ENCODE measurements around the gene NPDC1.
A peak's percentile ranks its signal among the peaks of the same experiment; 100 is the strongest.
"Not testable (repeated sequence)": the region's sequence is repeated elsewhere in the genome, so short reads cannot be mapped to it uniquely, and the experiment has no call there.

The NPDC1 gene

GRCh38 chr9:137065336-137065967 is 19.5 kb upstream of the NPDC1 start:
- Mint-ChIP-seq H3K27ac (no peak overlapping the region), H3K27me3 (peaks cover 2% of the 10 kb centered on the region), H3K36me3 (no peaks in the 10 kb centered on the region), H3K4me1 (peaks cover 8% of the 10 kb centered on the region), H3K4me3 (no peak overlapping the region), H3K9me3 (no peaks in the 10 kb centered on the region)

- Mint-ChIP-seq H3K27me3 (peaks cover 2% of the 10 kb centered on the region), H3K27ac (no peak overlapping the region), H3K4me3 (no peak overlapping the region), H3K36me3 (no peaks in the 10 kb centered on the region), H3K4me1 (peaks cover 8% of the 10 kb centered on the region), H3K9me3 (no peaks in the 10 kb centered on the region)
These were observed 18.8 kb upstream of the NPDC1 start for GRCh38 chr9:137064880-137065164.

GRCh38 chr9:137064027-137064879 is 18.3 kb upstream of the NPDC1 start:
- H3K4me1 Mint-ChIP-seq, result peaks cover 8% of the 10 kb centered on the region
- no peak overlapping the region for H3K27ac Mint-ChIP-seq
- no peak overlapping the region for H3K4me3 Mint-ChIP-seq
- no peaks in the 10 kb centered on the region for H3K9me3 Mint-ChIP-seq
- H3K27me3 Mint-ChIP-seq, result peaks cover 2% of the 10 kb centered on the region
- no peaks in the 10 kb centered on the region for H3K36me3 Mint-ChIP-seq

GRCh38 chr9:137063311-137064026 is 17.5 kb upstream of the NPDC1 start:
- no peaks in the 10 kb centered on the region for H3K36me3 Mint-ChIP-seq
- H3K4me1 Mint-ChIP-seq, result peaks cover 8% of the 10 kb centered on the region
- peaks cover 2% of the 10 kb centered on the region for H3K27me3 Mint-ChIP-seq
- no peak overlapping the region for H3K27ac Mint-ChIP-seq
- H3K4me3 Mint-ChIP-seq, result no peak overlapping the region
- no peaks in the 10 kb centered on the region for H3K9me3 Mint-ChIP-seq

- not testable (repeated sequence) for H3K4me1 Mint-ChIP-seq, H3K9me3 Mint-ChIP-seq, H3K36me3 Mint-ChIP-seq, H3K4me3 Mint-ChIP-seq, H3K27me3 Mint-ChIP-seq, H3K27ac Mint-ChIP-seq
These were observed 16.8 kb upstream of the NPDC1 start for GRCh38 chr9:137062798-137063197.

- Mint-ChIP-seq H3K9me3 (no peaks in the 10 kb centered on the region), H3K4me1 (peaks cover 4% of the 10 kb centered on the region), H3K27ac (no peak overlapping the region), H3K27me3 (no peaks in the 10 kb centered on the region), H3K36me3 (no peaks in the 10 kb centered on the region), H3K4me3 (no peak overlapping the region)
These were observed 16.4 kb upstream of the NPDC1 start for GRCh38 chr9:137062384-137062783.

- Mint-ChIP-seq H3K4me1 (no peaks in the 10 kb centered on the region), H3K27ac (no peak overlapping the region), H3K9me3 (no peaks in the 10 kb centered on the region), H3K36me3 (no peaks in the 10 kb centered on the region), H3K4me3 (no peak overlapping the region), H3K27me3 (no peaks in the 10 kb centered on the region)
These were observed 12.7 kb upstream of the NPDC1 start for GRCh38 chr9:137058521-137059234.

GRCh38 chr9:137057545-137057944 is 11.6 kb upstream of the NPDC1 start:
- no peak overlapping the region for H3K27ac Mint-ChIP-seq
- H3K27me3 Mint-ChIP-seq, result no peaks in the 10 kb centered on the region
- no peaks in the 10 kb centered on the region for H3K9me3 Mint-ChIP-seq
- H3K4me1 Mint-ChIP-seq, result no peaks in the 10 kb centered on the region
- no peaks in the 10 kb centered on the region for H3K36me3 Mint-ChIP-seq
- H3K4me3 Mint-ChIP-seq, result no peak overlapping the region

- Mint-ChIP-seq H3K27me3 (peaks cover under 1% of the 10 kb centered on the region), H3K27ac (no peak overlapping the region), H3K4me3 (no peak overlapping the region), H3K36me3 (no peaks in the 10 kb centered on the region), H3K9me3 (no peaks in the 10 kb centered on the region), H3K4me1 (no peaks in the 10 kb centered on the region)
These were observed 10.9 kb upstream of the NPDC1 start for GRCh38 chr9:137056739-137057415.

- Mint-ChIP-seq H3K4me3 (no peak overlapping the region), H3K9me3 (no peaks in the 10 kb centered on the region), H3K27ac (peak overlapping the region; percentile 72), H3K36me3 (no peaks in the 10 kb centered on the region), H3K27me3 (peaks cover 1% of the 10 kb centered on the region), H3K4me1 (no peaks in the 10 kb centered on the region)
These were observed 9.7 kb upstream of the NPDC1 start for GRCh38 chr9:137055385-137056364.

GRCh38 chr9:137054932-137055384 is 9.0 kb upstream of the NPDC1 start:
- no peak overlapping the region for H3K27ac Mint-ChIP-seq
- H3K27me3 Mint-ChIP-seq, result peaks cover 1% of the 10 kb centered on the region
- no peaks in the 10 kb centered on the region for H3K36me3 Mint-ChIP-seq
- no peaks in the 10 kb centered on the region for H3K4me1 Mint-ChIP-seq
- no peak overlapping the region for H3K4me3 Mint-ChIP-seq
- H3K9me3 Mint-ChIP-seq, result no peaks in the 10 kb centered on the region

GRCh38 chr9:137053944-137054931 is 8.3 kb upstream of the NPDC1 start, which contains the start of gene ENTPD2:
Gene ENTPD2 (minus strand): TSS chr9:137054061. CDS start chr9:137053997, 64 bp downstream.
- no peak within 1 kb of the TSS for H3K4me3 Mint-ChIP-seq
- peaks cover 7% of the 10 kb centered on the region for H3K27me3 Mint-ChIP-seq
- H3K27ac Mint-ChIP-seq, result peak within 1 kb of the TSS; percentile 59
- no peaks in the 10 kb centered on the region for H3K36me3 Mint-ChIP-seq
- peaks cover 4% of the 10 kb centered on the region for H3K4me1 Mint-ChIP-seq
- no peaks in the 10 kb centered on the region for H3K9me3 Mint-ChIP-seq
